GM06990 (cell line): ENCODE data around the gene AP1M1.

ENCODE experiments used
- DNase-seq: peaks from one replicate; pipeline ENCODE4 v3.0.0-alpha.2; 2011; ENCODE audit not compliant: insufficient read length; ENCODE audit errors: extremely low read depth
- H3K27me3 ChIP-seq: replicated peaks from 2 replicates; pipeline ENCODE4 v1.6.0; 2011; ENCODE audit warnings: low read length; ENCODE audit not compliant: control insufficient read depth, insufficient read depth
- H3K36me3 ChIP-seq: 2 replicates; pipeline ENCODE4 v1.5.1; 2011; ENCODE audit warnings: low read length; ENCODE audit not compliant: control insufficient read depth, insufficient read depth
- H3K4me3 ChIP-seq: replicated peaks from 2 replicates; pipeline ENCODE4 v1.5.1; 2011; ENCODE audit warnings: low read depth, mild to moderate bottlenecking, control low read depth, low read length
- TF ChIP-seq, protein P1 (sequence below): IDR thresholded peaks from 2 replicates; pipeline ENCODE4 v1.5.1; 2011; ENCODE audit warnings: low read length, control low read depth, mild to moderate bottlenecking, inconsistent platforms; ENCODE audit not compliant: insufficient read depth, poor library complexity, severe bottlenecking

The AP1M1 gene

DNA sequence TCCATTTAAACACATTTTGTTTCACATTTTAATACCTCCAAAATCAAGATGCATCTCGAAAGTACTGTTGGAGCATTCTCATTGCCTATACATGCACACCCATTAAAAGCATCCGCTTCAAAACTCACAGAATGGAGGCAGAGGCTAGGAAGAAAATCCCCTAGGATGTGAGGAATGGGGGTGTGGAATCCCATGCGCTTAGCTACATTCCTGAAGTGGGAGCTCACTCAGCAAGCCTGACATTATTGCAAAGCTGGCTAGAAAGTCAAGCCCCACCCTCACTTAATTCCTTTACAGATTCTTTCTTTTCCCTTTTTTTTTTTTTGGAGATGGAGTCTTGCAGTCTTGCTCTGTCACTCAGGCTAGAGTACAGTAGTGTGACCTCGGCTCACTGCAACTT lies 17.1 kb upstream of the AP1M1 start:
- Histone ChIP-seq H3K27me3 (no peaks in the 10 kb centered on the region), H3K36me3 (no peaks in the 10 kb centered on the region), H3K4me3 (no peak overlapping the region)
- TF ChIP-seq, protein P1, sequence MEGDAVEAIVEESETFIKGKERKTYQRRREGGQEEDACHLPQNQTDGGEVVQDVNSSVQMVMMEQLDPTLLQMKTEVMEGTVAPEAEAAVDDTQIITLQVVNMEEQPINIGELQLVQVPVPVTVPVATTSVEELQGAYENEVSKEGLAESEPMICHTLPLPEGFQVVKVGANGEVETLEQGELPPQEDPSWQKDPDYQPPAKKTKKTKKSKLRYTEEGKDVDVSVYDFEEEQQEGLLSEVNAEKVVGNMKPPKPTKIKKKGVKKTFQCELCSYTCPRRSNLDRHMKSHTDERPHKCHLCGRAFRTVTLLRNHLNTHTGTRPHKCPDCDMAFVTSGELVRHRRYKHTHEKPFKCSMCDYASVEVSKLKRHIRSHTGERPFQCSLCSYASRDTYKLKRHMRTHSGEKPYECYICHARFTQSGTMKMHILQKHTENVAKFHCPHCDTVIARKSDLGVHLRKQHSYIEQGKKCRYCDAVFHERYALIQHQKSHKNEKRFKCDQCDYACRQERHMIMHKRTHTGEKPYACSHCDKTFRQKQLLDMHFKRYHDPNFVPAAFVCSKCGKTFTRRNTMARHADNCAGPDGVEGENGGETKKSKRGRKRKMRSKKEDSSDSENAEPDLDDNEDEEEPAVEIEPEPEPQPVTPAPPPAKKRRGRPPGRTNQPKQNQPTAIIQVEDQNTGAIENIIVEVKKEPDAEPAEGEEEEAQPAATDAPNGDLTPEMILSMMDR, result no peak
- no peak for DNase-seq

DNA sequence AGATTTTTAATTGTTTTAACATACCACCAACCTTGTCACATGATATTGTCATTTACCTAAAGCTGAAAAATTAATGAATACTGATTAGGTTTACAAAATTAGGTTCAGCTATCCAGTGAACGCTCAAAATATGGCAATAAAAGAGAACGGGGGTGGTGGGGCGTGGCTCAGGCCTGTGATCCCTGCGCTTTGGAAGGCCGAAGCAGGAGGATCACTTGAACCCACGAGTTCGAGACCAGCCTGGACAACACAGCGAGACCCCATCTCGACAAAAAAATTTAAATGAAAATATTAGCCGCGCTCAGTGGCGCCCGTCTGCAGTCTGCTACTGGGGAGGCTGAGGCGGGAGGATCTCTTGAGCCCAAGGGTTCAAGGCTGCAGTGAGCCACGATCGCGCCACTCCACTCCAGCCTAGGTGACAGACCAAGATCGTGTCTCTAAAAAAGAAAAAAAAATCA lies 13.0 kb upstream of the AP1M1 start:
- TF ChIP-seq, protein P1, result no peak
- Histone ChIP-seq H3K4me3 (peak overlapping the region; percentile 52), H3K36me3 (peaks cover 12% of the 10 kb centered on the region), H3K27me3 (no peaks in the 10 kb centered on the region)
- no peak for DNase-seq

DNA sequence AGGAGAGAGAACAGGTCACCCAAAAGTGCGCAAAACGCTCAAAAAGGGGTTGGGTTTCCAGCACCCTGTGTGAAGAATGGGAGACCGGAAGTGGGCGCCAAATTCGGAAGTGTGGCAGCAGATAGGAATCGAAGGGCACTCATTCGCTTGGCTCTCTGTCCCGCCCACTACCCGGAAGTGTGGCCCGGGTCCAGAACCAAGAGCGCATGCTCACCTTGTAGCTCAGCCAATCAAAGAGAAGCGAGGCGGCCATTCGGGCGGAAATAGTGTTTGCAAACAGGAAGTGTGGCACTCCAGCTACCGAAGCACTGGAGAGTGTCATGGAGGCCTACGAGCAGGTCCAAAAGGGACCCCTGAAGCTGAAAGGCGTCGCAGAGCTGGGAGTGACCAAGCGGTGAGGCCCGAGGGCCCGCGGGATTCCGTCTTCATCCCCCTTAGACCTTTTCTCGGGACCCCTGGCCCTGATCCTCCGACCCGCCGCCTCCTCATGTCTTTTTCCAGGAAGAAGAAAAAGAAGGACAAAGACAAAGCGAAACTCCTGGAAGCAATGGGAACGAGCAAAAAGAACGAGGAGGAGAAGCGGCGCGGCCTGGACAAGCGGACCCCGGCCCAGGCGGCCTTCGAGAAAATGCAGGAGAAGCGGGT lies 12.5 kb upstream of the AP1M1 start, which contains the start of gene FAM32A:
Gene FAM32A, plus strand, starts transcription at position 288 of the 645 bp plus-strand sequence. Its CDS starts 33 bp downstream, at position 321.
- Histone ChIP-seq H3K4me3 (peak within 1 kb of the TSS; percentile 93), H3K36me3 (peaks cover 17% of the 10 kb centered on the region), H3K27me3 (no peaks in the 10 kb centered on the region)
- DNase-seq, result peak; percentile 96
- TF ChIP-seq, protein P1, result no peak

DNA sequence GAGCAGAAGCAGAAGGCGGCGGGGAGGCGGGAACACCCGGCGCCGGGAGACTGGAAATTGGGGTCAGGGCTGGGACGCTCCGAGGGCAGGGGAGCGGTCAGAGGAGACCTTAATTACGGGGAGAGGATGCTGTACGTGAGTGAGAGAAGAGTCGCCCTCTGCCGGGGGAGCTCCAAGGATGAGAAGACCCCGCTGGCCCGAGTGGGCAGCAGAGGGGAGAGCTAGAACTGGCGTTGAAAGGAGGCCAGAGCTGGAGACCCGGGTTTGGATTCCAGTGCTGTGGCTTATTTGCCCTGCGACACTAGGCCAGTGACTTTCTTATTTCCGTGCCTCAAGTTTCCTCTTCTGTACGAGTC lies 12.0 kb upstream of the AP1M1 start:
- Histone ChIP-seq H3K36me3 (peaks cover 21% of the 10 kb centered on the region), H3K4me3 (peak overlapping the region; percentile 93), H3K27me3 (no peaks in the 10 kb centered on the region)
- TF ChIP-seq, protein P1, result peak; percentile 46
- DNase-seq, result peak; percentile 49

DNA sequence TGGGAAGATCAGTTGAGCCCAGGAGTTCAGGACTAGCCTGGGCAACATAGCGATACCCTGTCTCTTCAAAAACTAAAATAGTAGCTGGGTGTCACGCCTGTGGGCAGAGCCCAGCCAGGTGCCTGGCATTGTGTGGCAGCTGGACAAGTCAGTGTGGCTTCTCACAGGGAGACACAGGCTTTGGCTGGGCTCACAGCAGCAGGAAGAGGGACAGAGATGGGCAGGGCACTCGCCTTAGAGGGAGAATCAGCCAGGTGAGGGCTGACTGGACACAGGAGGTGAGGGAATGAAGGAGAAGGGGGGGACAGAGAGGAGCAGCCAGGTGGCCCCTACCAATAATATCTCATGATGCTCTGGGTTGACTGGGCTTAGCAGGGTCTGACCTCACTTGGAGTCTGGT lies 9.2 kb upstream of the AP1M1 start:
- no peak for DNase-seq
- no peak overlapping the region for H3K4me3 ChIP-seq
- H3K36me3 ChIP-seq, result peaks cover 29% of the 10 kb centered on the region
- no peaks in the 10 kb centered on the region for H3K27me3 ChIP-seq
- TF ChIP-seq, protein P1, result no peak
